GM12873 (cell line): ENCODE results near the gene ABHD6.

Experiments used
- CTCF ChIP-seq: IDR thresholded peaks from 2 replicates; pipeline ENCODE4 v1.5.1; 2012; ENCODE audit warnings: low read depth, mild to moderate bottlenecking, moderate library complexity, low read length, control low read depth; ENCODE audit not compliant: insufficient read depth; ENCODE audit errors: missing control alignments

ABHD6 gene

DNA sequence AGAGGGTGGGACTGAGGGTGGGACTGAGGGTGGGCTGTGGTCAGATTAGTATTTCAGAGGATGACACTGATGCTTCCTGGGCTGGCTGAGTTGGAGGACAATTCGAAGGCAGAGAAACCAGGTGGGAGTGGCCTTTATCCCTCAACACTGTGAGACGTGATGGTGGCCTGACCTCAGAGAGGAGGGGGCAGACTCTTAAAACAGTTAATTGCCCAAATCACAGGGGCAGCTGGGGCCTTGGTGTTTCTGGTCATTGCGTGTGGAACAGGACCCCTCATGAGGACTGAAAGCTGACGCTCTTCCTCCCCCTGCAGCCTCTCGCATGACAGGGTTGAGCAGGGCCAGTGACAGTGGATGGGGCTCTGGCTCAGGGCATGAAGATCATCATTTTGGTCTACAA is 45.5 kb upstream of the ABHD6 start:
- TF ChIP-seq CTCF: no peak

- no peak for TF ChIP-seq CTCF
Observed at GRCh38 chr3:58193682-58194407, 43.7 kb upstream of the ABHD6 start.

- TF ChIP-seq CTCF: no peak
Observed at GRCh38 chr3:58197588-58197987, 40.0 kb upstream of the ABHD6 start.

DNA sequence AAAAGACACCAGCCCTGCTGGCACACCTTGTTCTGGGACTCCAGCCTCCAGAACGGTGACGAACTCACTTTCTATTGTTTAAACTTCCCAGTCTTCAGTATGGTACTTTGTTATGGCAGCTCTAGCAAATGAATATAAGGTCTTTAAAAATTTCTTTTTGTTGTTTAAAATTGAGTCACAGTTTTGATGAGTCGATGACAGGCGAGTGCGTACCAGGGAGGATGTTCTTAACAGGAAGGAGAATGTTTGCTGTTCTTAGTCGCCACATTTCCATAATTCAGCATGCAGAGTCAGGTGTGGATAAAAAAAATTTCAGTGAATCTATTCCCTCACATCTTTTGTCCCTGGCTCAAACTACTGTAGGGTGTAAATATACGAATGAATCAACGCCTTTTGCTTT is 39.2 kb upstream of the ABHD6 start:
- TF ChIP-seq CTCF: no peak

DNA sequence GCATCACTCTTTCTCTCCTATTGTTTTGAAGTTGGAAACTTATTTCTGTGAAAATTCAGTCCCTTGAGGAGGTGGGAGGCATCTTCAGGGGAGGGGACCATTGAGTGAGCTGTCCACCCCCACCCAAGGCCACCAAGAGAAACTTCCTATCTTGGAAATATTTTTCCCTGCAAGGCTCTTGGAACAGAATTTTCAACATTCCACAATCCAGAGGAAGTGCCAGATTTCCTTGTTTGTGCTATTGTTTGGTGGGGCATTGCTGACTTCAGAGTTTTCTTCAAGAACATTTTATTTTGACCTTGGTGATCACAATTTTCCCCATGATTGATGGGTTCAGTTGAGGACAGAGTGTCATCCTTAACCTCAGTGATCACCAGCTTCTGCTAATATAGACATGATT is 38.8 kb upstream of the ABHD6 start:
- no peak for TF ChIP-seq CTCF

DNA sequence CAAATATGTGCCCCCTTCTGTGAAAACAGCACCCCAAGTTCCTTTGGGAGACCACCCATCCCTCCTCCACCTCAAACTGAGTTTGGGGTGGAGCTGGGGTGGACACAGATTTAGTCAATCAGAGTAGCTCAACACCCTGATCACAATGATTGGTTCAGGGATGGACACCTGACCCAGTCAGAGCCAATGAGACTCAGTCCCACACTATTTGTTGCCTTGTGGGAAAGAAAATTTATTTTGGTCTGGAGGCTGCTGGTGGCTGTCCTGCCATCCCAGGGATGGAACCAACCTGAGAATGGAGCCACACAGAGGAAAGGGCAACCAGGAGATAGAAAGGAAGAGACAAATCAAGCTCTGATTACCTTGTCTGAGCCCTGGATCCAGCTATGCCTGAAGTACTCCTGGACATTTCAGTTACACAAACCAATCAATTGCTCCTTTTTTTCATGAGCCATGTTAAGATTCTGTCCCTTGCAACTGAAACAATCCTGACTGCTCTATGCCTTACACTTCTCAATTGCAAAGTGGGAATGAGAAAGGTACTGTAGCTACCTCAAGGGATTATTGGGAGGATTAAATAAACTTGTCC is 37.4 kb upstream of the ABHD6 start:
- no peak for TF ChIP-seq CTCF

DNA sequence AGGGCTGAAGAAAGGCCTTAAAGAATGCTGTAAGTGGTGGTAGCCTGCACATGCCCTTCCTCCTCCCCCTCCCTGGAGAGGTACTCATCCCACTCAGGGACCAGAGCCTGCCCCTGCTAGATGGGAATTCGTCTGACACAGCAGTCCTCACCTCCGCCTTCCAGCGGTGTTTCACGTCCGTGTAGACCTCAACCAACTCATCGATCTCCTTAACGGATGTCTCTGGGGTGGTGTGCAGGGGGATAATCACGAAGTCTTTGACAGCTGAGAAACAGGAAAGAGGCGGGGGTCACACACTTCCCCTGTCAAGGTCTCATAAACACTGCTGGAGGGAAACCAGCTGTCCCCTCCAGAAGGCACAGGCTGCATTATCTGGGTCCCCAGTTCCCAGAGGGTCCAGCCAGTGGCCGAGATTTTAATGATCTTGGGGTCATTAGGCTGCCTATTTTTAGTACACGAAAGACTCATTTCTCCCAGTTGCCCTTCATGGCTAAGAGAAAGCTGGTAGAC is 36.7 kb upstream of the ABHD6 start:
- TF ChIP-seq CTCF: no peak
